Nephron progenitor cell (in vitro differentiated cells): ENCODE results near the gene PLB1.

Experiments used
- DNase-seq: peaks from one replicate; pipeline ENCODE4 v3.0.0; 2021
- H3K27ac Mint-ChIP-seq: 2 replicates; pipeline ENCODE4 v1.8.0; 2021; ENCODE audit warnings: mild to moderate bottlenecking, moderate library complexity, mixed read lengths
- H3K27me3 Mint-ChIP-seq: 2 replicates; pipeline ENCODE4 v1.8.0; 2021; ENCODE audit warnings: mild to moderate bottlenecking, low read depth, mixed read lengths; ENCODE audit not compliant: poor library complexity
- H3K36me3 Mint-ChIP-seq: 2 replicates; pipeline ENCODE4 v1.8.0; 2021; ENCODE audit warnings: low read depth, mixed read lengths
- H3K4me1 Mint-ChIP-seq: 2 replicates; pipeline ENCODE4 v1.8.0; 2021; ENCODE audit warnings: mixed read lengths
- H3K4me3 Mint-ChIP-seq: 2 replicates; pipeline ENCODE4 v1.8.0; 2021; ENCODE audit warnings: mild to moderate bottlenecking, moderate library complexity, mixed read lengths
- H3K9me3 Mint-ChIP-seq: 2 replicates; pipeline ENCODE4 v1.8.0; 2021; ENCODE audit warnings: mild to moderate bottlenecking, moderate library complexity, mixed read lengths
- CTCF ChIP-seq: fragments of 200-600 bp; sonication (generic); IDR thresholded peaks from 2 replicates; pipeline ENCODE4 v1.5.0; 2021; ENCODE audit warnings: antibody characterized with exemption

PLB1 gene

GRCh38 chr2:28621172-28622100, 125.6 kb downstream of the PLB1 start:
- H3K4me3 Mint-ChIP-seq, result peak overlapping the region; percentile 11
- no peaks in the 10 kb centered on the region for H3K9me3 Mint-ChIP-seq
- no peaks in the 10 kb centered on the region for H3K36me3 Mint-ChIP-seq
- no peak for TF ChIP-seq CTCF
- peaks cover 69% of the 10 kb centered on the region for H3K4me1 Mint-ChIP-seq
- peak overlapping the region; percentile 94 for H3K27ac Mint-ChIP-seq
- DNase-seq, result peak; percentile 25
- H3K27me3 Mint-ChIP-seq, result no peaks in the 10 kb centered on the region

GRCh38 chr2:28622101-28622499, 126.2 kb downstream of the PLB1 start:
- Mint-ChIP-seq H3K4me1 (peaks cover 76% of the 10 kb centered on the region), H3K4me3 (peak overlapping the region; percentile 11), H3K9me3 (no peaks in the 10 kb centered on the region), H3K36me3 (no peaks in the 10 kb centered on the region), H3K27ac (peak overlapping the region; percentile 94), H3K27me3 (no peaks in the 10 kb centered on the region)
- no peak for TF ChIP-seq CTCF
- DNase-seq, result no peak

GRCh38 chr2:28623582-28624405, 127.9 kb downstream of the PLB1 start:
- no peak for DNase-seq
- Mint-ChIP-seq H3K4me1 (peaks cover 80% of the 10 kb centered on the region), H3K27ac (peak overlapping the region; percentile 75), H3K9me3 (no peaks in the 10 kb centered on the region), H3K4me3 (no peak overlapping the region), H3K36me3 (no peaks in the 10 kb centered on the region), H3K27me3 (no peaks in the 10 kb centered on the region)
- TF ChIP-seq CTCF, result no peak

DNA sequence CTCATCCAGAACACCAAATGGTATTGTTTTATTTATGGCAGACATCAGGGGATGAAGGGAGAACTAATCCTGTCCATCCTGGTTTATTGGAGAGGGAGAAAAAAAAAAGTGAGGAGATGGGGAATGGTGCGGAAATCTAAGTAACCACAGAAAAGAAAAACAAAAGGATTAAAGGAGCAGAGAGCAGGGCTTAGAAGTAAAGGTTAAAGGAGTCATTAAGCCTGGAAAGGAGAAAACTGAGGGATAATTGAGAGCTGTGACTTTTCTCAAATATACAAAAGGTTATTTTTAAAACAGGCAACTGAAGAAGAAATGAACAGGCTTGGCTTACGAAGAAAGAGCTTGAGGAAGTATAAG, 128.6 kb downstream of the PLB1 start:
- Mint-ChIP-seq H3K27ac (peak overlapping the region; percentile 75), H3K4me3 (no peak overlapping the region)

More for the DNA sequence above, 128.6 kb downstream of the PLB1 start:
- H3K4me1 Mint-ChIP-seq, result peaks cover 76% of the 10 kb centered on the region
- no peak for TF ChIP-seq CTCF
- no peak for DNase-seq
- no peaks in the 10 kb centered on the region for H3K9me3 Mint-ChIP-seq
- H3K36me3 Mint-ChIP-seq, result no peaks in the 10 kb centered on the region
- H3K27me3 Mint-ChIP-seq, result peaks cover 3% of the 10 kb centered on the region
